ENCODE results near the gene KLHDC4.

- TF ChIP-seq POLR2A (IDR thresholded peaks at IDR 0.05) (no peak), CTCF (IDR thresholded peaks at IDR 0.05) (no peak)
Measured at GRCh38 chr16:87687126-87687910, 78.5 kb downstream of the KLHDC4 start.
